HG02970 (cell line): ENCODE data around the gene PKP4.

ENCODE experiments used
- ATAC-seq: cut with Tn5 transposase; IDR thresholded peaks from one replicate; pipeline ENCODE4 v1.9.1; 2021; ENCODE audit warnings: mild to moderate bottlenecking, moderate library complexity, moderate number of reproducible peaks; ENCODE audit not compliant: unreplicated experiment, low FRiP score

PKP4 gene

DNA sequence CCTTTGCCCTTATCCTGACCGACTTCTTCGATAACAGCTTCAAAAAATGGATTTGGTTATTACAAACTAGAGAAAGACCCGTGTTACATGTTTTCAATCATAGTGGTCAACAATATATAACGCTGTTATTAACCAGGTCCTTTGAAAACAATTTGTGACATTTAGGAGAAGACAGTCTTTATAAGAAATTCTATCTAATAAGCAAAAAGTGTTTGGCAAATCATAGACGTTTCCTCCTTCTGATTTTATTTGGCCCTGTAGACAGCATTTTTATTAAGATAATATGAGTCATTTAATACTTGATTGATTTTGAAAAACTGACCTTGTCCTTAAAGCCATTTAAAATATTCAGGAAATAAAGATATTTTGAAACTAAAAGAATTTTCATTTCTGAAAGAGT lies 177.9 kb downstream of the PKP4 start:
- no peak for ATAC-seq

DNA sequence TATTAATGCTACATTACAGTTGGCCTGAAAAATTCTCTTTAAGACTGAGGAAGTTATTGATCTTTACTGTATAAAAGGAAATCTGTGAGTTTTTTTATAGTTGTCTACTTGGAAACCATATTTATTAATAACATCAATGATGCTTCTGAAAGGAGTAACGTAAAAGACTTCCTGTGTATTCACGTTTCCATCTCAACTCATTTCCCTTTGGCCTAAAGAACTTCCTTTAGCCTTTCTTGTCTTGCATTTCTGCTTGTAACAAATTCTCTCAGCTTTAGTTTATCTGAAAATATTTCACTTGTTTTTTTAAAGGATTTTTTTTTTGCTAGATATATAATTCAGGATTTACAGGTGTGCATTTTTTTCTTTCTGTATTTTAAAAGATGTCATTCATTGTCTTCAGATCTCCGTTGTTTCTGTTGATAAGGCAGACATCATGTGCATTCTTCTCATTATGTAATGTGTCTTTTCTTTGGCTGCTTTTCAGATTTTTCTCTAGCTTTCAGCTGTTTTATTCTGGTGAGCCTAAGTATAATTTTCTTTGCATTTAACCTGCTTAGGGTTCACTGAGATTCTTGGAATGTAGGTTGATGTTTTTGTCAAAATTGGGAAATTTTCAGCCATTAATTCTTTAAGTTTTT lies 179.3 kb downstream of the PKP4 start:
- ATAC-seq, result no peak

DNA sequence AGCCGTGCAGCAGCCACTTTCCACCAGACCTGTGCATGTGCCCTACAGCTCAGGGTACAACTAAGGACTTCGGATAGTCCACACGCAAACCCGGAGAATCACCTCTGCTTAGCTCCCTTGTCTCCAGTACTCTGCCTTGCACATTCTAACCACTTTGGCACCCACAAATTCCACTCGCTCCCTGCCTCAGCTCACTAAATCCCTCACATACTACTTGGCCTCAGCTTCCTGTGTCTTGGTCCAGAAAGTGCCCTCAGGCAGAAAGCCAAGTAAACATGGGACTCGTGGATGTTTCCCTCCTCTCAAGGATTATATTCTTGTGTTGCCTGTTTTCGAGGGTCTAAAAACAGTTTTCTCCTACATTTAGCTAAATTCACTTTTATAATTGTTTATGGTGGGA lies 180.6 kb downstream of the PKP4 start:
- no peak for ATAC-seq

DNA sequence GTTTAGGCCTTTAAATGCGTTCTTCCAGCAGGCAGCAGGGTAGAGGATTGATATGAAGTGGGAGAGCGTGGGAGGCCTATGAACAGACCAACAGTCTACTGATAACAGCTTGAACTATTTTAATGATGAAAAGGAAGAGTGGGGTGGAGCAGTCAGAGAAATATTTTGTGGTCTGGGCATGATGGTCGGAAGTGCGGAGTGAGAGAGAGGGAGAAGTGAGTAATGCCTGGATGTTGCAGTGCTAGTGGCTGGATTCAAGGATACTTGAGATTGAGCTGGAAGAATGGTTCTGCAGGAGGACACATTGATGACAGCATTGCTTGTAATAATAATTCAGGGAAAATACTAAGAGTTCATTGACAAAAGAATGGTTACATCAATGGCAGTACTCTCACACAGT lies 187.4 kb downstream of the PKP4 start:
- ATAC-seq, result no peak

DNA sequence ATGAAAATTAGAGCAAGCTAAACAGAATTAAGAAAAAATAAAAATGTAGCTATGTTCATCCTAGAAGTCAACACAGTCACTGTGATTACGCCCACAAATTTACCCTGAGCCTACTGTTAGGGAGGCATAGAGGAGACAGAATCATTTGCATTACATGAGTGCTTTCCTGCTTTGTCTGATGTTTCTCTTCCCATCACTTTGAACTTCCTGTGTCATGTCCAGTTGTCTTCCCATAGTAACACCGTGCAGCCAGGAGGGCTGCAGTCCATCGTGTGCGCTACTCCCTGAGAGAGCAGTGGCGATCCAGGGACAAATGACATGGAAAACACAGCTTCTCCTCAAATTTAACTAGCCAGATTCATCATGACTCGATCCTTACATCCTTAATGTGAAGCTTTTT lies 188.5 kb downstream of the PKP4 start:
- no peak for ATAC-seq

DNA sequence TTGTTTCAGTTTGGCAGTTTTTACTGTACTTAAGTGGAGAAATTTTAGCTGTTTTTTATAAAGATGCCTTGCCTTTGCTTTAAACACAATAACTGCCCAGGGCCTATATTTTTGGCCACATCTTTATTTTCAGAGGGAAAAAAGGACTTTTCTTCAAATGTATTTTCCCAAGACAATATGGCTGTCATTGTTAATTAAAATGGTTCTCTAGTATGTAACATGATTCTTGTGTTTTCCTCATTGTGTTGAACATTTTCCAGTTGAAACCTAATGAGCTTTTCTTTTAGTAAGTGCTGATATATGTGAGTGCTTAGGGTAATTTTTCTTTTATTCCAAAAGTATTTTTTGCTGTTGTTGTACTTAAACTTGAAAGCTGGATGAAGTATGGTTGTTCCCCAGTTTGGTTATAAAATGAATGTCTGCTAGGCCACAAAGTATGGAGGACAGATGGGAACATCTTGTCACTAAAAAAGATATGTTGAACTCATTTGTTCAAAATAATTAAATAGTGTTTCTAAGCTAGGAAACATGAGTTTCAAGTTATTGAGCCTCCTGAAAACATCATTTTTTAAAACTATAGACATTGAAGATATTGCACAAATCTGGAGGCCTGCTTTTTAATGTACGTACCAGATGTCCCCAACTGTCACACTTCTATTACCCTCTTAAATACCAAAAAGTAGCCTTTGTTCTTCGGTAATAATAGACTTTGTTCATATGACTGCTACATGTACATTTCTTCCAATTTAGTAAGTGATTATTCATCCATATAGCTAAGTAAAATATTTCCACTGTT lies 190.9 kb downstream of the PKP4 start:
- no peak for ATAC-seq

DNA sequence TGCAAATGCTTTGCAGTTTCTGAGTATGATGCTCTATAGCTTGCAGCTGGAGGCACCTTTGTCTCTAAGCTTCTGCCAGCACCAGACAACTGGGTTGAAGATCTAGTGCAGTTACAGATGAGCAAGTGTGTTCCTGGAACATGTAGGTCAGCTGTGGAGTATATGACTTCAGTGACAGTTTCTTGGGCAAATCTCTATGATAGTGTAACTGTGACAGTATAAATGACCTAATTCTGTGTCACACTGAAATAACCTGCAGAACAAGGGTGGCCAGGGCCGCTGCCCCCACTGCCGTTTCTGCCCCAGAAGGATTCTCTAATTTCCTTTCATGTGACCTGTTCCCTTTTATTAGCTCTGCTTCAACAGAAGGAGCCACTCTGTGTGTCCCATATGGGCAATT lies 193.1 kb downstream of the PKP4 start:
- ATAC-seq, result no peak

DNA sequence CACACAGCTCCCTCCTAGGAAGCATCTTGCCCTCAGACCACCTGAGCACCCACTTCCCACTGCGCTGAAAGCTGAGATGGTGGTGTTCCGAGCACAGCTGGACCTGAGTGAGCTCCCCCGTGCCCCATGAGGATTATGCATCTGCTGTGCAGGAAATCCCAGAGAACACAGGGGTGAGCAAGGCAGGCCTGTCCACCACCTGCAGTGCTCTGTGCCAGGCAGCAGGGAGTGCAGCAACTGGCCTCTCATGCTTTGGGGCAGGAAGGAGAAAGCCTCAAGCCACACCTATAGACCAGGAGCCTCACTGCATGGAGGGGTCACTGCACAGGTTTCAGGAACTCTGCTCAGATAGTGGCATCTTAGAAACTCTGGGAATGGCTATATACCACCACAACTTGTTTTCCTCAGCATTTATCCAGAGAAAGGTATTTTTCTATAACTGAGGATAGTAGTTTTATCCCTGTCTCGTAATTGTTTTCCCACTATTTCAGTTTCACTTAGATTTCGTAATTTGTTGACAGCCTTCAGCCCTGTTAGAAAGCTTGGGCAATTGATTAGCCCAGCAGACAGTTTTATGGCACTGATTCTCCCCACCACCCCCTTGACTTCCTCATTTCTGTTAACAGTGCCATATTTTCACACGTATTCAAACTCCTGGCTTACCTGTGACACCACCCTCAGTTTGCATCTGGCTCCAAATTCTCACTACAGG lies 194.1 kb downstream of the PKP4 start:
- no peak for ATAC-seq

DNA sequence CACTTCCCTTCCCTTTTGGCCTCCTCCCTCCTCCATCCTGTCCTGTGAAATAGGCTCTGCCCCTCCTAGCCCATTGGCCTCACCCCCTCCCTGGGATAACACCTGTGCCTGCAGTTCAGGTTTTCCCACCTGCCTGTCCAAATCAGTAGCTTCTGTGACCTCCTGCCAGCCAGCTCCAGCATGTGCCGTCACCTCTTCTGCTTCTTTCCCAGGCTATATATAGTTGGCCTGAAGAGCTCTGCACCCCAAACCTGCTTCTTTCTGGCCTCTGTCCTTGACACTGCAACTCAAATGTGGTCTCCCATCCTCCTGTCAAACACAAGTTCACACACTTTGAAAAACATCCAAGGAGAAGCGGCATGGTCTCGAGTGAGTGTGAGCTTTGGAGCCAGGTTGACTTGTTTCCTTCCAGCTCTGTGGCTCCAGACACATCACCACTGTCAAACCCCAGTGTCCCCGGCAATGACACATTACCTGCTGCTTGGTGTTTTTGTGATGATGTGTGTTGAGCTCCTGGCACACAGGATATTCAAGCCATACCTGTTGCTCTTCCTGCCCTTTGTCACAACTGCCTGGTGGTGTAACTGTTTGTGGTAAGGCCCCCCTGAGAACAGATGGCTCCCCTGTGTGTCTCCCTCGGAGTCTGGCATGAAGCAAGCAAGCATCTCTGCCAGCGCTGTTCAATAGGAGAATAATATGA lies 194.8 kb downstream of the PKP4 start:
- no peak for ATAC-seq

DNA sequence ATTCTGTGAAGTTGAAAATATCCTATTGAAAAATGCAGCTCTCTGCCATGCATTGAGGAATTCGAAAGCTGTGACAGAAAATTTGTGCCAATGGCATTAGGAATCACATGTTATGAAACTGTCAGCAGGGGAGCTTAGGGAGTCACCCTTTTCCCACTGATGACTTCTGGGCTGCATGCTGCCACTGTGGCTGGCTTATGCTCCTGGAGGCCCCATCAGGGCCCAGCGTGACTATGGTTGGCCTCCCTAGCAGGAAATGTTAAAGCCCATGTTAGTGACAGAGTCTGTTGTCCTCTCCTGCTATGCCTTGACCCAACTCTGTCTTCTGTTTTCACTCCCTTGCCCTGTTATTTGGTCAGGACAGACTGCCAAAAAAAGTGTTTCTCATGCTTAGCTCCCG lies 198.9 kb downstream of the PKP4 start:
- ATAC-seq, result no peak

DNA sequence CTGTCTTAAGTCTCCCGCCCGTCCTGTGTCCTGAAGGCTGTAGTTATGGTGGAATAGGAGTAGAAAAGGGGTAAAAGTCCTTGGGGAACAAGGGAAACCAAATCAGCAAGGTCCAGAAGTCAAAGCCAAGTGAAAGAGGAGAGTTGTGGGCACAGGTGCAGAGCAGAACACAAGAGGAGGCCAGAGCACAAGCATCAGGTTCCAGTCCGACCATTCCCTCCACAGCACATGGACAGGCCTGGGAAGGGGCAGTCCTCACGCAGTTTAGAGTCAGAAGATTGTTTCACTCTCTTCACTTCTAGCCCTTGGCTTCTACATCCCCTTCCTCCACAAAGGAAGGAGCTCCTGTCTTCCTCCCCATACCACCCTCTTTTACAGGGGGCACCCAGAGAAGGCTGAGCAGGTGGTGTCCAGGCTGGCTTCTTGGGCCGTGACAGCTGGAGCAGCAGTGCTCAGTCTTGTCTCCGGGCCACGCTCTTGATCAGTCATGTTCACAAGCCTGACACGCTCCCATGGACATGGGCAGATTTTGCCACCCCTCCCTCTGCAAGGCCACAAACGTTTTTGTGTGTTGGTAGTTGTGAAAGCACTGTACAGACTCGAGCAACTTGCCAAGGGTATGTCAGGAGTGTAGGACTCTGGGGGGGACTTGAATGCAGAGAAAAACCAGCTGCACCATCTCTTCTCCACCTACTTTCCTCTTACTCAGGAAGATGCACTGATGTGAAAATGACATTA lies 199.9 kb downstream of the PKP4 start:
- no peak for ATAC-seq

DNA sequence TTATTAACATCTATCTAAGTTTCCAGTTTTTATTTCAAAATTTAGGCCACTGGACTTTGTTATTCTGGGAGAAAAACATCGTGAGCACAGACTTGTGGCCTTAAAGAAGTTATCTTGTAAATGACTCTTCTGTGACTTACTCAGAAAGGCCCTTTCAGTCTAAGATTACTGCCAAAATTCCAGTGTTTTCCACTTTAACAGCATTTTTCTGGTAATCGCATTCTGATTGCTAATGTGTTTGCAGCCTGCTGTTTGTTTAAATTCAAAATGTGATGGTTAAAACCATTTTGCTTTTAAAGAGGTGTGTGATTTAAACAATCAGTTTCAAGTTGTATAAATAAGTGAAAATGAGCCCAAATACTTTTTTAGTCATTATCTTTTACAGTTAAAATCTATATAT lies 201.6 kb downstream of the PKP4 start:
- ATAC-seq, result no peak

DNA sequence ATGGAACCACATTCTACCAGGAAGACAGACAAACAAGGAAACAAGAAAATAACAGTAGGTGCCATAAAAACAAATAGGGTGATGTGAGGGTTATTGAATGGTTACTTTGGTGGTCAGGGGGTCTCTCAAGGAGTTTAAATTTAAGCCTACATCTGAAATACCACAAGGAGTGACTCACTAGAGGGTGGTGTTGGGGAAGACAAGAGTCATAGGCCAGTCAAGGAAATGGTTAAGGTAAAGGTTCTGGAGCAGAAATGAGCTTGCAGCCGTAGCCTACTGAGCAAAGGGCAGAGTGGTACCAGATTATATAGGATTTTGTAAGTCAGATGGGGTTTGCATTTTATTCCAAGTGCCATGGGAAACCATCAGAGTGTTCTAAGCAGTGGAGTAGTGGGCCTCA lies 202.7 kb downstream of the PKP4 start:
- ATAC-seq, result no peak

DNA sequence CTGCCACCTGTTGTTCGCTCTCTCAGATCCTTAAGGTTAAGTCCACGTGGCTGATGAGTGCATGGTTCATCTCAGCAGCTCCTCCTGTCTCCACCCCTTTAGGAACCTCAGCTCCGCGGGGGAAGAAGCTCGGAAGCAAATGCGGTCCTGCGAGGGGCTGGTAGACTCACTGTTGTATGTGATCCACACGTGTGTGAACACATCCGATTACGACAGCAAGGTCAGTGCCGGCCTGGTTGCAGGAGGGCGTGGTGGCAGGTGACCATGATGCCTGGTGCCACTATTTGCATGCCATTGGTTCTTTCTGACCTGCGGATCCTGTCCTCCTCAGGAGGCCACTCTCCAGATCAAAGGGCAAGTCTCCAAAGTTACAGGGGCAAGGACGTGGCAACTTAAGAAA lies 204.5 kb downstream of the PKP4 start:
- no peak for ATAC-seq

DNA sequence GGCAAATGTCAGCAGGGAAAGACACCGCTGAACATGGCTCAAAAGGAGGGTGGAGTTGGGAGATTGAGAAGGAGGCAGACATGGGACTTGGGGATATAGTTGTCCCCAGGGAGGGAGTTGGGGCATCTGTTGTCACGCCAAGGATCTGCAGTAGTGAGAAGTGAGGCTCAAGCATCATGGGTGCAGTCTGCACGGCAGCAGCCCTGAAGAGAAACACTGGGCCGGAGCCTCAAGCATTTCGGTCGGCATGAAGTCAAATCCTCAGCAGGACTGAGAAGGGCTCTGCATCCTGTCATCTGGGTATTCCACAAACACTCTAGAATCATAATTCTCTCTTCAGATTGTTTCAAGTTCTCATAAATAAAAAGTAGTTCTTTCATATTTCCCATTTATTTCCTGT lies 205.7 kb downstream of the PKP4 start:
- ATAC-seq, result no peak

DNA sequence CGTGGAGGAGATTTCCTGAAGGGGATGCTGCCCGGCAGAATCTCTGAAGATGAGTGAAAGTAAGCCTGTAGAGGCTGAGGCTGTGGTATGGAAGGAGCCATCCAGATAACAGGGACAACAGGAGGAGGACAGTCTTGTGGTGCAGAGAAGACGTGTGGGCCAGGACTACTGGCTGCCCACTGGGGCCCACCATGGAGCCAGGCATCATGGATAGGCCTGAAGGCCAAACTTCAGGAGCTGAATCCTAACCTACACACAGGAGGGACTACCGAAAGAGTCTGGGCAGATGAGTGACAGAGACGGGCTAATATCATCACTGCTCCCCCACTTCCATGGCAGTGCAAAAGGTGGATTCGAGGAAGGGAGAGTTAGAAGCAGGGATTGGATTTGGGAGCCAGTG lies 207.0 kb downstream of the PKP4 start:
- ATAC-seq, result no peak

DNA sequence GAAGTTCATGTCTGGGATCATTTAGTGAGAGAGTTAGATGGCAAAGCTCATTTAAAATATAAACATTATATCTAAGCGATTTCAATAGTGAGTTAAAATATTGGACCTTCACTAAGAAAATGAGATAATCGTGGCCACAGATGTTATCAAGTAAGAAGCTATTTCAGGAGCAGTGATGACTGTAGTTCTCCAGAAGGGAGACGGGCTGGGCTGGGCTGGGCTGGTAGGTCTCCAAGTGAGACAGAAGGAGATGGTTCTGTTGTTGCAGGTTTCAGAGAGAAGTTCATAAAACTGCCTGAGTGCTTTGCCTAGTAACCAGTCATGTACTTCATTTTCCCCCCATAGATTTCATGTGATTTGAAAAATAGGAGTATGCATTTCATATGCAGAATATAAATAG lies 208.2 kb downstream of the PKP4 start:
- no peak for ATAC-seq

DNA sequence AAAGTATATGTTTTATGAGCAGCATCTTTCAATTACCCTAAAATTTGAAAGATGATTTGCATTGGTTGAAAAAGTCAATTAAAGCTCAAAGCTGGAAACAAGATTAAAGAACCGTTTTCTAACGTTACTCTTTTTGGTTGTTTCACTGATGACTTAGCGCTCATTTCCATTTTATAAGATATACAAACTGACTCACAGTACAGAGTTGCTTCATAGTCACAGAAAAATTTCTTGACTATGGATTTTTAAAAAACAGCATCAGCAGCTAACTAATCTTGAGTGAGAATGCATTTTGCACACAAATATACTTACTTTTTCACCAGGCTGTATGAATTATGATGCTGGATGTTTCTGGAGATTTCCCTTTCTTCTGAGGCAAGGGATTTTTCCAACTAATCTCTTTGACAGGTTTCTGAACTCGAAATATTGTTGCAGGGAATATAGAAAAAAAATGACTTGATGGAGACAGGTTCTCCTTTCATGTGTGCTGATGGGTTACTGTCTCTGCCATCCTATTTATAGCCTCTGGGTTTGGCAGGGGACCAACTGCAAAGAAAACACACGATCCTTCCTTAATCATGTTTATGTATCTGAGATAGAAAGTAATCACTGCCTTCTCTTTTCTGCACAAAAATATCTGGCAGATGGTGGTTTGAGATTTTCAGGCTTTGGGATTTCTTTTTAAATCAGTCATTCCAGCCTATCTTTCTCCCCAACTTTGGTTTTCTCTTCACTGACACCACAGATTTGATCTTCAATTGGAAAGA lies 209.0 kb downstream of the PKP4 start:
- ATAC-seq, result no peak

DNA sequence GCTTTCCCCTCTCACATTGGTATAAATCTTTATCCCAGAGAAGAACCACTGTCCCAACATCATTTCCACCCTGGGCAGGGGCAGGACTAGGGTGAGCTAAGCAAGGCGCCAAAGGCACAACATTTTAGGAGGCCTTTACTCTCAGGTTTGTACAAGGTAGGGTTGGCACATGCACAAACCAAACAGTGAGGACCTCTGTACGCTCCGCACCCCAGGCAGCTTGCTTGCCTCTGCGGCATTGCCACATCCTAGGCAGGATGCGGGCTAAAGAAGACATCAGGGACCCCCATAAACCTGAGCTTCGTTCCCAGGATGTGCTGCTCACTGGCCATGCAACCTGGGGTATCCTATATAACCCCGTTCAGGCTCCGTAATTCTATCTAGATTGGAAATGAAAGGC lies 210.2 kb downstream of the PKP4 start:
- ATAC-seq, result no peak

DNA sequence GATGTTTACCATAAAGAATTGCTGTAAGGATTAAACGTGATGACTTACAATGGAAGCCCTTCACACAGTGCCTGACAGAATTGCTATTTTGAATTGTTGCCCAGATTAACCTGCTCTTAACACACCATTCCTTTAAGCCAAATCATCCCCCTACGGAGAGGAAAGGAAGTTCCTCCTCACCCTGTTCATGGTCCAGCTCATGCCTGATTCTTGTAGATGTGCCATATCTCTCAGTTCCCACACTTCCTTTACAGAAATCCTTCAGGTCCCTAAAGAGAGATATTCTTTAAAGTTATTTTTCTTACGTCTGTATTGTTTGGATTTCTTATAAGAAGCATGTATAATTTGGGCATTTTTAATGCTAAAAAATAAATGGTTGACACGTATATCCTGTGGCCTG lies 210.8 kb downstream of the PKP4 start:
- no peak for ATAC-seq
